ENCODE results near the gene DAAM2.

DAAM2 gene

DNA sequence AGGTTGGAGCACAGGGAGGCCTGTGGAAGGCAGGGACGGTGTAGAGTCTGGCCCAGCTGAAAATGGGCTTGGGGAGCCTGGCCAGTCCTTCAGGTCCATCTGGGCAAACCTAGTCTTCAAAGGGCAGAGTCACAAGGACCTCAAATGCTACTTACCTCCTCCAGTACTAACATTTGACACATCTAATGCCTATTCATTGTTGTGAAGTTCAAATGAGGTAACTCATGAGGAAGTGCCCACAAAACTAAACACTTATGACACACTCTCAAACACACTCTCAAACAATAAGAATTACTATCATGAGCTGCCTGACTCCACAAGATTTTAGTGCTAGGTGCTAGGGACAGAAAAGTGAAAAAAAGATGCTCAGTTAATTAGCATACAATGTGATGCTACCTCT, 27.1 kb downstream of the DAAM2 start:
- no peak for DNase-seq (ENCODE audit: low spot score)

DNA sequence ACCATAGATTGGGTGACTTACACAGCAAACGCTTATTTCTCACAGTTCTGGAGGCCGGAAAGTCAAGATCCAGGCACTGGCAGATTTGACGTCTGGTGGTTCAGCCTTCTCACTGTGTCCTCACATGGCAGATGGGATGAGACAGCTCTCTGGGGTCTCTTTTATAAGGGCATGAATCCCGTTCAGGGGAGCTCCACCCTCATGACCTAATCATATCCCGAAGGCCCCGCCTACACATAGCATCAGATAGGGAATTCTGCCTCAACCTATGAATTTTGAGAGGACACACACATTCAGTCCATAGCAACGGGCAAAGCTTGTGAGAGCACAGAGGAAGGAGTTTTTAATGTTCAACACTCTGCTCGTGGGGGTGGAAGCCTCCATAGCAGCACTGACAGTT, 27.5 kb downstream of the DAAM2 start:
- DNase-seq (ENCODE audit: low spot score) = no peak

DNA sequence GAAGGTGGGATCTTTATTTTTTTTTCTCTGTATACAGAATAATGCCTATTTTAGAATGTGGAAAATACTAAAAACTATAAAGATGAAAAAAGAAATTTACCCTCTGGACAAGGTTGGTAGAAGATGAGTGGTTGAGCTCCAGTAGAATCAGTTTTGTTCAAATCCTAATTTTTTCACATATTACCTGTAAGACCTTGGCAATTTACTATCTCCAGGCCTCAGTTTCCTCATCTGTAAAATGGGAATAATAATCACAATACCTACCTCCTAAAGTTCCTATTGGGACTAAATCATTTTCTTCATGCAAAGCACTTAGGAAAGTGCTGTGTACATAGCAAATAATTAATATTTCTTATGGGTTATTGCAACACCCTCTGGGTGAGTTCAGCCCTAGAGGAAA, 28.4 kb downstream of the DAAM2 start:
- no peak for DNase-seq (ENCODE audit: low spot score)

DNA sequence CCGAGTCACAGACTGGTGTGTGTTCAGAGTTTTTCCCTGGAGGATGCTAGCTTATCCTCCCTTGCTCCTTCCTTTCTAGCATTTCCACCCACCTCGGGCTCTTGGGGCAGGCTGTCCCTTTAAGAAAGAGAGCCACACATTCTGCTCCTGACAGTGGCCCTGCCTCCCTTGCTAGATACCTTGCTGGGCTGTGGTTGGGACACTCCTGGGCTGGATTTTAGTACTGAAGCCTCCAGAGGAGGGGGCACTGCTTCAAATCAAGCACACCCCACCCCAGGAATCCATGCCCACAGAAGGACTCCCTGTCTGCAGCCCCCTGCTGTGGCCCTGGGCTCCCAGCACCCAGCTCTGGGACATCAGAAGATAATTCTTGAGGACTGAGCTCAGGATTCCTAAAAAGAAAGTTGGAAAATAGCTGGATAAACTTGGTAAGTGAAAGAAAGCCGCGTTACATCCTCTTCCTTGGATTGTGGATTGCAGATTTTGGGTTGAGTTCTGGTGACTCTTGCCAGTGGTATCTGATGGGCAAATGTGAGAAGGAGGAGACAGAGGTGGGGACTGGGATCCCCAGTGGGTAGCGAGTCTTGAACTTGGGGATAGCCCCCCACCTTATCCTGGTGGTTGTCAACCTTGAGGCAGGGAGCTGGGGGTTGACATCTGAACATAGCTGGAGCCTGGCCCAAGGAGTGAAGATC, 29.0 kb downstream of the DAAM2 start:
- no peak for DNase-seq (ENCODE audit: low spot score)

DNA sequence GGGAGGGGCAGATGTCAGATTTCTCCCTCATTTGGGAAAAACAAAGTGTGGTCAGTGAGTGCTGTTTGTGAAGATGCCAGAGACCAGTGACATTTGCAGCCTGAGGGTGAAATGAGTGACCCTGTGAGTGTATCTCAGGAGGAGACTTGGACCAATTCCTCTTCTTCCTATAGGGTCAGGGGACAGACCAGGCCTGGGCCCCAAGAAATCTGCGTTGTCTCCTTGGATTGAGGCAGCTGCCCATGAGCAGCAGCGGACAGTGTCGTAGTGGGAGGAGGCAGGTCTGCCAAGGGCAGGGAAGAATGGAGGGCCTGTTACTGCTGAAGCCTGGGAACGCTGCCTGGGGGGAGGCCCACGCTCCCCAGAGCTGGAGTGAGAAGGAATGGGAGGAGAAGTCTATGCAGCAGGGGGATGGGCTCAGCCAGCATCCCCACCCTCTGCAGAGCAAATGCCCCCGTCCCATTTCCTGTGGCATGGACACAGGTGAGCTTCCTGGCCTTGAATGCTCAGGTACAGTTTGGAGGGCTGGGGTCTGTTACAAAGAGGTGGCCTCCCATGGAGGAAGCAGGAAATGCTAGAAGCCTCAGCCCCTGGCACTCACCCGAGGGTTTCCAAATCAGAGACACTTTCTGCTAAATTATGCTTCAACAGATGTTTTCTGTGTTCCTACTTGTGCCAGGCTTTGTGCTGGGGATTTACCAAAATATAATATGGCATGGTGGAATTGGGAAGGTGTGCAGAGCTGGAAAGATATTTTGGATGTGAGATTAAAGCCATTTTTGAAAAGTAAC, 29.8 kb downstream of the DAAM2 start:
- DNase-seq (ENCODE audit: low spot score) = peak; percentile 11

DNA sequence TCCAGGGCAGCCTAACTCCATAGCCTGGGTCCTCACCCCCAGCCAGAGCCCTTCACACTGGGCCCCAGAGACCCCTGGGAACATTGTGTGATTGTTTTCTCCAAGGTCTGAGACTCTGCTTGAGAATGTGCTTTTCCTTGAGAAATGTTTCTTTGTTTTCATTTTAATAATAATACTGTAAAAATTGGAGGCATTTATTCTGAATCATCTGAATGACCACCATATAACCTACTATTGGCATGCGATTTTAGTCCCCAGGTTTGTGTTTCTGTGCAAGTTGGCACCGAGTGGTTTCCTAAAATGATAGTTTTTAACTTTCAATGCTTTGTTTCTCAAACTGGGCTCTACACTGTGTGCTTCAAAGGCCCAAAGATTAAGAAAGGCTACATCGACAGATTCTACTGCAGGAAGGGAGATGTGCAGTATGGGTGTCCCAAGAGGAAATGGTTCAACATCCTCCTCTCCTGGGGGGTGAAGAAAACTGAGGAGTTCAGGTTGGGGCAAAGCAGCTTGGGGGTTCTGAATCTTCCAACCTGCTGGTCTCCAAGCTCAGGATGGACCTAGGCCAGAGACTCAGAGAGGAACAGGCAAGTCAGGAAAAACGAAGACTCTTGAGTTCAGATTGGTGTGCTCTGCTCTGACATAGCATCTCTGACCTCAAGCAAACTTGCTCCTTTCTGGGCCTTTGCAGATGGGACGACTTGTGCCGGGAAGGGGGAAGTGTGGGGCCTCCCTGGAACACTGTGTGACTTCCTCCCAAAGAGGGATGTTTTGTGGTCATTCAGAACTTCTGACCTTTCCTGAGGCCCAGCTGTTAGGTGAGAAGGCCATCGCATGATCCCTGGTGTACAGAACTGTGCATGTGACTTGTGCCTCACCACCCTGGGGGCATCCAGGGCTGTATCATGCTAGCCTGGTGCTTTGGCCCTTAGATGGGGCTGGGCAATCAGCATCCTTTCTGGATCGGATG, 31.0 kb downstream of the DAAM2 start:
- DNase-seq (ENCODE audit: low spot score) = no peak

DNA sequence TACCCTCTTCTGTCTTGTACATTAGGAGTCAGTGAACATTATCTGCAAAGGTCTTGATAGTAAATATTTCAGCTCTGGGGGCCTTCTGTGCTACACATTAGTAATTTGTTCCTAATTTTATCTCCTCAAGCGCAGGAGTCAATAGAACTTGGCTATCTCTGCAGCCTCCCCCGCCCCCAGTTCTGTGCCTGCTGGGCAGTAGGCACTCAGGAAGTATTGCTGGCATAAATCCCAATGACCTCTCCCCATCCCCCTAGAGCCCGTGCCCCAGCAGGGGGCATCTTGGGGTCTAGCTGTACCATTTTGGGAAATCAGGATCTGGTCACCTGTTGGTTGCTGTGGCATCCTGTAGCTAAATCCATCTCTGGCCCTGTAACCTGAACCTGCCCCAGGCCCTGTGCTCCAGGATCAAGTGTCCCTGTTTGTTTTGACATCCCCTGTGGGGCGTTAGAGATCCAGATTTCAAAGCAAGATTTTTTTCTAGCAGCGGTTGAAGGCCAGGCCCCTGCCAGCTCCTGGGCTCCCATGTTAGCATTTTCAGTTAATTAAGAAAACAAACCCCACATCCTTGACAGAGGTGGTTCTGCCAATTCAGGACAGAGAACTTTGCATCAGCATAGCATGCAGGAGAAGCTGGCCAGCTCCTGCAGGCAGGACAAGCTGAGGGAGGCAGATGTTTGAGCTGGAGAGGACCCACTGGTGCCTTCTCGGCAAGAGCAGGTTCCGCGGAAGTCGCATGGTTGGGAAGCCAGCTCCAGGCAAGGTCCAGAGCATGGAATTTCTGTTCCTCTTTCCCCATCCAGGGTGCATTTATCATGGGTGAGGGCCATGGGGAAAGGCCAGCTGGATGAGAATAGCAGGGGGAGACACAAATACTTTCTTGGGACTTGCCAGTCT, 32.1 kb downstream of the DAAM2 start:
- no peak for DNase-seq (ENCODE audit: low spot score)

DNA sequence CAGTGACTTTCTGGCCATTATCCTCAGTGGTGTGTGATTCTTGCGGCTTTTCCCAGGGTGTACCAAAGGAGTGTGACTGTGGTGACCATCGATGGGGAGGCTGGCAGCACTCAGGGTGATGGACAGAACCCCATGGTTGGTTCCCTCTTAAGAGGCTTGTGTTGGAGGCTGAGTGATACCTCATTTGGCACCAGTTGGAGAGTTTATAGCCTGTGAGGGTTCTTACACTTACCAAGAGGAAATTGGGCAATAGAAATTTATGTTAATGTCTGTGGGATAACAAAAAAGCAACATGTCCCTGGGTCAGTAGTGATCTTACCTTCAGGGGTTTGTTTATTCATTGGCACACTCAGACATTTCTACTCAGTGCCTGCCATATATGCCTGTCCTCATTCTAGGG, 37.2 kb downstream of the DAAM2 start:
- DNase-seq (ENCODE audit: low spot score) = no peak

DNA sequence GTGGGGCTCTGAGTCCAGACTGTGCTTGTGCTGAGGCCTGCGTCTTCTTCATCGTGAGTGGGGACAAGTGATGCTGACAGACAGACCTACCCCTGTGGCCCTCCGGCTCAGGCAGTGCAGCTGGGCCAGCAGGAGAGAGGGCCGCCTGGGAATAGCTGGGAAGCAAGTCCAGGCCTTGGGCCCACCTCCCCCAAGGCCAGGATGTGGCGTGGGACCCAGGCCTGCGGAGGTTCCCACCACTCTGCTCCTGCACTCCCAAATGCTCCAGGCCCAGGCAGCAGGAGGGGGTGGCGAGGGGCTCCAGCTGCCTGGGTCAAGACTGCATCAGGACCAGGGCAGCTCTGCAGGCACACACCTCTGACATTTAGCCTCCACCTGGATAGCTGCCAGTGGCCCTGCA, 38.3 kb downstream of the DAAM2 start:
- DNase-seq (ENCODE audit: low spot score) = no peak

DNA sequence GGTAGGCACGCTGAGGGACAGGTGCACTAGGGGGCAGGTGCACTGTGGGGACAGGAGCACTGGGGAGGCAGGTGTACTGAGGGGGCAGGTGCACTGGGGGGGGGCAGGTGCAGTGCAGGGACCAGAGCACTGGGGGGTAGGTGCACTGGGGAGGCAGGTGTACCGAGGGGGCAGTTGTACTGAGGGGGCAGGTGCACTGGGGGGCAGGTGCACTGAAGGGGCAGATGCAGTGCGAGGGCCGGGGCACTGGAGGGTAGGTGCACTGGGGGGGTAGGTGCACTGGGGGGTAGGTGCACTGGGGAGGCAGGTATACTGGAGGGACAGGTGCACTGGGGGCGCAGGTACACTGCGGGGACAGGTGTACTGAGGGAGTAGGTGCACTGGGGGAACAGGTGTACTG, 39.5 kb downstream of the DAAM2 start:
- no peak for DNase-seq (ENCODE audit: low spot score)

DNA sequence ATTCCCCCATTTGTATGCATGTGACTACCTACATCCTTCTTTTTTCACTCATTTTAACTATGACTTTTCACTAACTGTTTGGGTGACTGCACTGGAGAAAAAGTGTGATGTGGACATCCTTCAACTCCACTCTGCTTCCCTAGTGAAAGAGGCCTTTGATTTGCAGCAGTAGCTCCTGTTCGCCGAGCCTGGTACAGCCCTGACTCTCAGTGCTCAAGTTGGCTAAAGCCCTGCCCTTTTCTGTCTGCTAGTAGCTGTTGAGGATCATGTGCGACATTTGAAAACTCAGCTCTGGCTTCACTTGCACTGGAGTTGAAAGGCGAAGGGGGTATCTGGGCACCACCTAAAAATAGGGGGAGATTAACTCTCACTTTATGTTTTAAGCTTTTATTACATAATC, 42.1 kb downstream of the DAAM2 start:
- no peak for DNase-seq (ENCODE audit: low spot score)

DNA sequence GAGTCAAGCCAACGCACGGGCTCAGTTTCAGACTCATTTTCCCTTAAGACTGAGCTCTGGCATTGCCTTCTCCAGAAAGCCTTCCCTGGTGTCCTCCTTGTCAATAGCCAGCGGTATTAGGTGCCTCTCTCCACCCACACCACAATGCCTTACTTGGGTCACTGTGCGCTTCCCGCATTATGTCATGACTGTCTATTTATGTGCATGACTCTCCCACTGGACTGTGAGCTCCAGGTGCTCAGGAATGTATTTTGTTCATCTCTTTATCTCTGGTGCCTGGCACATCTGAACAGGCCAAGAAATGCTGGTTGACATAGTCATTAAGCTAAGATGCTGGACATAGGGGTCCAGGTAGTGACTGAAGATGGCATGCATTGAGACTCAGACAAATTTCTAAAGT, 42.7 kb downstream of the DAAM2 start:
- DNase-seq (ENCODE audit: low spot score) = no peak

DNA sequence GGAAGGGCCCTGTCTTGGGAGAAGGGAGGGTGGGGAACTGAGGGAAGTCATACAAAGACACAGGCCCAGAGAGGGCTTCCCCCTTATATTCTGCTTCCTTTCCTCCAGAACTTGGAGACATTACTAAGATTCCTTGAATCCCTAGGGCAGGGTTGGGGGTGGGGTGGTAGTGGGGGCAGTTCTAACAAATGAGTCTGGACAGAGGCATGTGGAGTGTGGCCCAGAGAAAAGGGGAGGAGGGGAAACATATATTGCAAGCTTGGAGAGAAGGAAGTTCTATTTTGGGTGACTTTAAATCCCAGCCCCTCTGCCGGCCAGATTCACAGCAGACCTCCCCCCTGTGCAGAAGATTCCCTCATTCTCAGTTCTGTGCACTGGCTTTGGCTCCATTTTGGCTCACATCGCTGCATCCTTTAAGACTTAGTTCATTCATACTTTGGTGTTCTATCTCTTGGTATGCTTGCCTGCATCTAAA, 43.7 kb downstream of the DAAM2 start:
- no peak for DNase-seq (ENCODE audit: low spot score)

DNA sequence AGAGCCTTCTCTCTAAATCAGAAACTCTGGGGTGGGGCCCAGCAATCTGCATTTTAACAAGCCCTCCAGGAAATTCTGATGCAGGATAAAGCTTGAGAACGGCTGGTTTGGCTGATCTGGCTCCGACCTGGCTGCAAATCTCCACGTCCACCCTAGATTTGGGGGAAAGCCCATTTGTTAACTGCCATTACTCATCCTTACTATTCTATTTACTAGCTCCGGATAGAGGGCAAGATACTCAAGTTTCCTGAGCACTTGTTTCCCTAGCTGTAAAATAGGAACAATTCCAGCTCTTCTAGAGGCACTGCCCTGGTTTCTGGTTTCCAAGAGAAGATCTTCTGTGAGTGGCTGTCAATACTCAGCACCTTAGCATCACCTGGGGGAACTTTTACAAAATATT, 44.4 kb downstream of the DAAM2 start:
- no peak for DNase-seq (ENCODE audit: low spot score)

DNA sequence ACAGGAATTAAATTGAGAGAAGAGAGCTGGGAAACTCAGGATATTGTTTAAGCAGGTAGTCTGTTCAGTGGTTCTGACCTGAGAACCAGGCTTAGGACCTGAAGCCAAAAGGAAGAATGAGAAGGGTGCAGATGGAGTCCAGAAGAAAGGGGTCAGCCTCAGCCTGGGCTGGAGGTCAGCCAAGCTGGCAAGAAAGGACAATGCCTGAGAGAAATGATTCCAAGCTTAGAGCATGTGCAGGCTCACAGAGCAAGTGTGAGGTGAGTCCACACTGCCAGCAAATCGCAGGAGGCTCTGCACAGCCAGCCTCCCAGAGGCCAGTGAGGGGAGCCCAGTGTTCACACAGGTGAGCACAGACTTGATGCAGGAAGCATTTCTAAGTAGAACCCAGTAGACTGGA, 47.3 kb downstream of the DAAM2 start:
- peak; percentile 17 for DNase-seq (ENCODE audit: low spot score)

DNA sequence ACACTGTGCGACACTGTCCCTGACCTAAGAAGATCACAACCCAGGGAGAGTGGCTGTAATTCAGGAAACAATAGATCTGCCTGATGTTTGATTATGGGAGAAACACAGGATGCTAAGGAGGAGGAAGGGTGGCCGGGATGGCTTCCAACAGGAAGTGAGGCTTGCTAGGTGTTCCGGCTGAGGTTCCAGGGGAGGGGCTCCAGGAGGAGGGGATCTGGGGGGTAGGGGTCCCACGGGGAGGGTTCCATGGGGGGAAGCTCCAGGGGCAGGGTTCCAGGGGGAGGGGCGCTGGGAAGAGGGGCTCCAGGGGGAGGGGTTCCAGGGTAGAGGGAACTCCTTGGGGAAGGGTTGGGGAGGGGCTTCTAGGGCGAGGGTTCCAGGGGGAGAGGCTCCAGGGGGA, 48.6 kb downstream of the DAAM2 start:
- no peak for DNase-seq (ENCODE audit: low spot score)

DNA sequence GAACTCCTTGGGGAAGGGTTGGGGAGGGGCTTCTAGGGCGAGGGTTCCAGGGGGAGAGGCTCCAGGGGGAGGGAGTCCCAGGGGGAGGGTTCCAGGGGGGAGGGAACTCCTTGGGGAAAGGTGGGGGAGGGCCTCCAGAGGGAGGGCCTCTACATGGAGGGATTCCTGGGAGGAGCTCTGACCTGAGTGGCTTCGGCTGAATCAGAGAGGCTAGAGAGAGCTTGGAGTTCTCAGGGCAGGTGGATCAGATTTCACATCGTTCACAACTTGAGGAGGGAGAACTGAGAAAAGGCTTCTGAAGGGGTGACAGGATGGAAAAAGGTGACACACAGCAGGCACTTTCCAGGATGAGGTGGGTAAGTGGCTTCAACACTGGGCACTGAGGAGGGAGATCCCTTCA, 49.1 kb downstream of the DAAM2 start:
- DNase-seq (ENCODE audit: low spot score) = no peak

DNA sequence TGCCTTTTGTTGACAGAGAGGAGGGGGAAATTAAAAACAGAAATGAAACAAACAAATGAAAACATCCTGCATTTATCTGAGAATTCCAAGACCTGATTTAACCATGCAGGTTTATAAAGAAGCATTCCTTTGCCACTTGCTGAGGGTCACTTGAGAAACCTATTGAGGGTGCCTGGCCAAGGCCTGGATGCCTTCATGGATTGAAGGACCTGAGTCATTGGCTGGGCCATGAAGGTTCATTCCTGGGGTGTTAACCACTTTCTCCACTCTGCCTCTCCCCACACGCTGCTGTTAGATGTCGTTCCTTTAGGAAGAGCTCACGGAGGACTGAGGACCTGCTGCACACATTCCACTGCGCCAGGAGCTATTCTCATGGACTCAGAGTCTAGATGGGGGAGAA, 49.7 kb downstream of the DAAM2 start:
- DNase-seq (ENCODE audit: low spot score) = no peak

DNA sequence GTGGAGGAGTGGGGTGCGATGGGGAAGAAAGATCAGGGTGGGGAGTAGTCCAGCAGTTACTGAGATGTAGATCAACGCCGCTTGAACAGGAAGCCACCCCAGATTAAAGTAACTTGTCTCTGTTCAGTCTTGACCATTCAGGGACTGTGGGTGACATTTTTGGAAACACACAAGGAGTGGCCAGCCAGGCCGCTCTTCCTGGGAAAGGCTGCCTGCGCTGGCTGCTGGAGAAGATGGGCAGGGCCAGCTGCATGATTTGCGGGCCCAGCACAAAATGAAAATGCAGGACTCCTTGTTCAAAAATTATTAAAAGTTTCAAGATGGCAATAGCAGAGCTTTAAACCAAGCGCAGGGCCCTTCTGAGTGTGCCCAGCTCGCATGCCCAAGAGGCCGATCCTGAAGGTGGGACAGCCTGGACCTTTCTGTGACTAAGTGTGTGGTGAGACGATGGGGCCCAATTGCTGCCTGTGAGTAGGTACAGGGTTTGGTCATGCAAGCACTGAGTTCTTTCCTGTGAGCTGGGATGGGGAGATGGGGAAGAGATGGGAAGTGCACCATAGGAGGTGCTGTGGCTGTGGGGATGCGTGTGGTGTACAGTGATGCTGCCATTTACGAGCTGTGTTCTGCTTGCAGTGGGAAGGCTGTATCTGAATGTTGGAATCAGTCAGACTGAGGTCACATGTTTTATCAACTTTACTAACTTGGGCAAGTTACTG, 51.3 kb downstream of the DAAM2 start:
- no peak for DNase-seq (ENCODE audit: low spot score)

DNA sequence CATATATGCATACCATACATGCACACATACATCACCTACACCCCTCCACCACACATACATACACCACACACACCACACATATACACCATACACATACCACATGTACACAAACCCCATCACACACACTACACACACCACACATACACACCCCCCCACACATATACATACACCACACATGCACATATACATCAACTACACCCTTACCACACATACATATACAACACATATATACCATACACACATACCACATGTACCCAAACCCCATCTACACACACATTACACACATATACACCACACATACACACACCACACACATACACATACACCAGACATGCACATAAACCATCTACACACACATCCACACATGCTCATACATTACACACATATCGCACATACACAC, 52.7 kb downstream of the DAAM2 start:
- no peak for DNase-seq (ENCODE audit: low spot score)

DNA sequence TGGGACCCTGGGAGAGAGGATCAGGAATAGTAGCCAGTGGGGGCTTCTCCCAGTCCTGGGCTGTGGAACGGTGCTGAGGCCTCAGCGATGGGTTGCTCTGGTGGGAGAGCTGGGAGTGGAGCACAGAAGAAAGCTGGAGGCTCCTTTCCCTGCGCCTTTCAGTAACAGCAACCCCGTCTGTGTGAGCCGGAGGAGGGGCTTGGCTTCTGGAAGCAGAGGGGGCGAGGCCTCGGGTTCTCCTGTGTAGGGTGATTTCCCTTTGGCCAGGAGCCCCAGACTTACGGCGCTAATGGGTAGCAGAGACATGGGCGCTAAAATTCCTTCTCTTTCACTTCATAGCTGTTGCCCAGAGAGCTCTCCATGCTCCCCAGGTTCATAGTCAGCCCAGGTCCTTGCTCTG, 55.0 kb downstream of the DAAM2 start:
- DNase-seq (ENCODE audit: low spot score) = no peak
